Ovary (tissue), 3 donors: Measurements from ENCODE around the gene DTYMK.

Source experiments
- EP300 ChIP-seq: sonication (generic); formaldehyde crosslinking; IDR thresholded peaks from one replicate; pipeline ENCODE4 v1.6.1; 2017; ENCODE audit warnings: antibody characterized with exemption
- POLR2A ChIP-seq: fragments of 450-650 bp; IDR thresholded peaks from one replicate; pipeline ENCODE4 v1.6.1; 2017; ENCODE audit warnings: antibody characterized with exemption, mild to moderate bottlenecking, moderate library complexity
- TF ChIP-seq, protein P1 (sequence below), 3 donors: fragments of 450-650 bp in 2 of 3; fragments of 200-600 bp in 1 of 3; IDR thresholded peaks; one replicate each; pipeline versions ENCODE4 v1.5.1 to v1.8.0; 2016 to 2022; ENCODE audit warnings: antibody characterized with exemption in 3 of 3, mild to moderate bottlenecking in 1 of 3
- donor health status: DM: no; HTN: no; CAD: no.

DNA sequence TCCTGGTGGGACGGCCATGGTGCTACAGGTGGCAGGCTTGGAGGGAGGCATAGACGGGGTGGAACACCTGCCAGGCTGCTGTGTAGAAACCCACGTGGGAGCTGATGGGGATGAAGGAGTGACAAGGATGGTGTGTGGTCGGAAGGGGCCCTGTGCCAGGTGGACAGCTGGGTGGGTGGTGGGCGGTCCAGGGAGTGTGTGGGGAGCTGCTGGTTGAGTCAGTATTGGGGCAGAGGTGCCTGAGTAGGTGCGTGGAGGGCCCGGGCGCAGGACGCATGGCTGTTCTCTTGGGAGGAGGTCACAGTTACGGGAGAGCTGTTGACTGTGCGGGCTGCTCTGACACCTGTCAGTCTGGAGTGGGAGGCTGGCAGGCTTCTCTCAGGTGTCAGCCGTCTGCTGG, 35.2 kb upstream of the DTYMK start:
- TF ChIP-seq, protein P1, sequence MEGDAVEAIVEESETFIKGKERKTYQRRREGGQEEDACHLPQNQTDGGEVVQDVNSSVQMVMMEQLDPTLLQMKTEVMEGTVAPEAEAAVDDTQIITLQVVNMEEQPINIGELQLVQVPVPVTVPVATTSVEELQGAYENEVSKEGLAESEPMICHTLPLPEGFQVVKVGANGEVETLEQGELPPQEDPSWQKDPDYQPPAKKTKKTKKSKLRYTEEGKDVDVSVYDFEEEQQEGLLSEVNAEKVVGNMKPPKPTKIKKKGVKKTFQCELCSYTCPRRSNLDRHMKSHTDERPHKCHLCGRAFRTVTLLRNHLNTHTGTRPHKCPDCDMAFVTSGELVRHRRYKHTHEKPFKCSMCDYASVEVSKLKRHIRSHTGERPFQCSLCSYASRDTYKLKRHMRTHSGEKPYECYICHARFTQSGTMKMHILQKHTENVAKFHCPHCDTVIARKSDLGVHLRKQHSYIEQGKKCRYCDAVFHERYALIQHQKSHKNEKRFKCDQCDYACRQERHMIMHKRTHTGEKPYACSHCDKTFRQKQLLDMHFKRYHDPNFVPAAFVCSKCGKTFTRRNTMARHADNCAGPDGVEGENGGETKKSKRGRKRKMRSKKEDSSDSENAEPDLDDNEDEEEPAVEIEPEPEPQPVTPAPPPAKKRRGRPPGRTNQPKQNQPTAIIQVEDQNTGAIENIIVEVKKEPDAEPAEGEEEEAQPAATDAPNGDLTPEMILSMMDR (IDR thresholded peaks at IDR 0.05): no peak
- TF ChIP-seq POLR2A (no peak), EP300 (no peak)
